PC-3 (cell line): ENCODE data around the gene PRM2. TPM values are rescaled to one million over a fixed set of nuclear protein-coding genes. Genes with fewer than 3 reads are reported as not detected.

Source experiments
- ATAC-seq: fragments of 200-7000 bp; cut with Tn5 transposase; 2 replicates; pipeline ENCODE4 v1.9.1; 2020; ENCODE audit warnings: mild to moderate bottlenecking, moderate library complexity
- BruUV-seq: library from RNA; stranded (reverse); fragments of 400-500 nt; replicated peaks from 2 replicates; lab custom pipeline; 2021; lab: Mats Ljungman, UMichigan
- CTCF ChIA-PET: fragments of 300-600 bp; sonication (Branson Sonifier 250); formaldehyde crosslinking; loops from one replicate; lab custom pipeline; 2022; ENCODE audit warnings: antibody characterized with exemption; lab: Charles Lee
- POLR2A ChIA-PET: fragments of 300-600 bp; sonication (Branson Sonifier 250); formaldehyde crosslinking; loops from one replicate; lab custom pipeline; 2022; ENCODE audit warnings: antibody characterized with exemption; ENCODE audit not compliant: unreplicated experiment; lab: Charles Lee
- DNase-seq: peaks from one replicate; pipeline ENCODE4 v3.0.0-alpha.2; 2015
- H2AFZ ChIP-seq: fragments of 300-600 bp; sonication (generic); 2 replicates; pipeline ENCODE4 v1.6.0; 2016; ENCODE audit warnings: antibody characterized with exemption, low read length
- H3F3A ChIP-seq: fragments of 300-600 bp; sonication (generic); one replicate; pipeline ENCODE4 v1.6.0; 2017; ENCODE audit warnings: antibody characterized with exemption, low read length, control low read depth, mild to moderate bottlenecking; ENCODE audit not compliant: unreplicated experiment
- H3K27ac ChIP-seq: fragments of 300-600 bp; sonication (generic); 2 replicates; pipeline ENCODE4 v1.5.1; 2016; ENCODE audit warnings: mild to moderate bottlenecking, low read length
- H3K27me3 ChIP-seq: fragments of 300-600 bp; sonication (generic); 2 replicates; pipeline ENCODE4 v1.6.1; 2016; ENCODE audit warnings: low read length, mixed read lengths
- H3K36me3 ChIP-seq: fragments of 300-600 bp; sonication (generic); 2 replicates; pipeline ENCODE4 v1.6.1; 2016; ENCODE audit warnings: low read depth, mixed run types, low read length, mixed read lengths
- H3K4me1 ChIP-seq: fragments of 300-600 bp; sonication (generic); 2 replicates; pipeline ENCODE4 v1.5.1; 2016; ENCODE audit warnings: low read length; ENCODE audit not compliant: insufficient read depth
- H3K4me2 ChIP-seq: fragments of 300-600 bp; sonication (generic); 2 replicates; pipeline ENCODE4 v1.6.0; 2016; ENCODE audit warnings: low read length
- H3K4me3 ChIP-seq: fragments of 300-600 bp; sonication (generic); 2 replicates; pipeline ENCODE4 v1.5.1; 2016; ENCODE audit warnings: mild to moderate bottlenecking, low read length, mixed read lengths
- H3K79me2 ChIP-seq: fragments of 300-600 bp; sonication (generic); 2 replicates; pipeline ENCODE4 v1.6.1; 2017; ENCODE audit warnings: low read length, mixed read lengths
- H3K9ac ChIP-seq: fragments of 300-600 bp; sonication (generic); 2 replicates; pipeline ENCODE4 v1.6.0; 2016; ENCODE audit warnings: mild to moderate bottlenecking, low read length
- H3K9me2 ChIP-seq: fragments of 300-600 bp; sonication (generic); replicated peaks from 2 replicates; pipeline ENCODE4 v1.6.1; 2016; ENCODE audit warnings: mixed run types, low read length, mixed read lengths
- H3K9me3 ChIP-seq: fragments of 300-600 bp; sonication (generic); 2 replicates; pipeline ENCODE4 v1.6.1; 2016; ENCODE audit warnings: low read length, mixed read lengths
- H4K20me1 ChIP-seq: fragments of 300-600 bp; sonication (generic); 2 replicates; pipeline ENCODE4 v1.6.1; 2016; ENCODE audit warnings: low read length, mixed read lengths
- CTCF ChIP-seq: fragments of 300-600 bp; sonication (generic); conservative IDR thresholded peaks from 2 replicates; pipeline ENCODE4 v1.5.1; 2017; ENCODE audit warnings: antibody characterized with exemption, low read depth, mild to moderate bottlenecking, low read length
- EZH2 ChIP-seq: fragments of 300-600 bp; sonication (generic); IDR thresholded peaks from one replicate; pipeline ENCODE4 v1.6.1; 2017; ENCODE audit warnings: antibody characterized with exemption, mild to moderate bottlenecking, low read length; ENCODE audit not compliant: unreplicated experiment
- EZH2phosphoT487 ChIP-seq: fragments of 300-600 bp; sonication (generic); IDR thresholded peaks from 2 replicates; pipeline ENCODE4 v1.6.1; 2018; ENCODE audit warnings: mild to moderate bottlenecking, antibody characterized with exemption, low read length, borderline replicate concordance
- intact Hi-C: fragments of 100-400 bp; cut with micrococcal nuclease; formaldehyde crosslinking; loops from 2 replicates; pipeline ENCODE4 v1.9.0; 2023
- total RNA-seq: library from RNA; depleted of rRNA; stranded (reverse); fragments of >200 nt; gene quantifications from 2 replicates; pipeline ENCODE4 v1.2.3, GENCODE V29; 2014

Gene PRM2
- total RNA-seq, 1 experiment from 2014 or later, result not detected

DNA sequence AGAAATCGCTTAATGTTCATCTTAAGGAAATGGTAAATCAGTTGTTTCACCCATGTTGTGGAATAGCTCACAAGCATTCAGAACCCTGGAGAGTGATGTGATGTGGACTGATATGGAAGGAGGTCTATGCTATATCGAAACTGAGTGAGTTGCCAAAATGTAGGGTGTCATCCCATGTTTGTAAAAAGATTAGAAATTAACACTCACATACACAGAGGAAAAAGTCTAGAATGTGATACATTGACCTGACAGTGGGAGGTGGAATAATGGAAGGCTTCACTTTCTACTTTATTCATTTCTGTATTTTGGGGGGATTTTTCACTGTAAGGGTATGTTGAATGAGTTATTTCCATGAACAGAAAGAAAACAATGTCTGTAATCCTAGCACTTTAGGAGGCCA, 9.6 kb upstream of the PRM2 start:
- intact Hi-C loops, result no loop called here
- H3K9ac ChIP-seq, result no peak overlapping the region
- H3K4me1 ChIP-seq, result no peaks in the 10 kb centered on the region
- no peaks in the 10 kb centered on the region for H3K36me3 ChIP-seq
- H3K9me3 ChIP-seq, result no peaks in the 10 kb centered on the region
- no peak for TF ChIP-seq EZH2phosphoT487
- TF ChIP-seq EZH2, result no peak
- no peak for TF ChIP-seq CTCF
- H3F3A ChIP-seq, result no peaks in the 10 kb centered on the region
- no peaks in the 10 kb centered on the region for H3K27me3 ChIP-seq
- no peaks in the 10 kb centered on the region for H3K79me2 ChIP-seq
- BruUV-seq, result no TSS peak
- no peak for DNase-seq
- ATAC-seq, result no peak
- H4K20me1 ChIP-seq, result no peaks in the 10 kb centered on the region
- H3K4me2 ChIP-seq, result no peak overlapping the region
- H2AFZ ChIP-seq, result no peak overlapping the region
- ChIA-PET POLR2A (no interaction called here), CTCF (no interaction called here)
- no peak overlapping the region for H3K27ac ChIP-seq
- no peaks in the 10 kb centered on the region for H3K9me2 ChIP-seq
- H3K4me3 ChIP-seq, result no peak overlapping the region

DNA sequence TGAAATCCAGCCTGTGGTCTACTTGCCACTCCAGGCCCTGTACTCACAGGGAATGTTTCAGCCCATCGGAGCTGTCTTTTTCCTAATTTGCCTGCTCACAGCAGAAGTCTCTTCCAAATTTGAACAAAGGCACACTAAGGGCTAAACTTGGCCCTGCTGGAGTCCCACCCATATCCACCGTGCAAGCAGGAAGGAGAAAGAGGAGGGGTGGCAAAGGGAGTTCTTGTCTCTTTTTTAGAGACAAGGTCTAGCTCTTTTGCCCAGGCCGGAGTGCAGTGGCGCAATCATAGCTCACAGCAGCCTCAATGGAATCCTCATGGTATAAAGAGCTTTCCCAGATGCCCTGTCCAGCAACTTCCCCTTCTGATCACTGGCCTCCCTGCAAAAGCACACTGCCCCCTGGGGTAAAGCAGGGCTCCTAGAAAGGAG, 7.6 kb upstream of the PRM2 start:
- Histone ChIP-seq H3K4me2 (no peak overlapping the region), H3F3A (no peaks in the 10 kb centered on the region), H3K9ac (no peak overlapping the region), H3K9me3 (no peaks in the 10 kb centered on the region), H2AFZ (no peak overlapping the region), H3K27ac (no peak overlapping the region), H3K27me3 (no peaks in the 10 kb centered on the region), H3K36me3 (no peaks in the 10 kb centered on the region), H4K20me1 (no peaks in the 10 kb centered on the region), H3K4me3 (no peak overlapping the region), H3K79me2 (no peaks in the 10 kb centered on the region), H3K9me2 (no peaks in the 10 kb centered on the region), H3K4me1 (no peaks in the 10 kb centered on the region)
- intact Hi-C loops, result no loop called here
- no TSS peak for BruUV-seq
- no peak for DNase-seq
- ChIA-PET POLR2A (no interaction called here), CTCF (no interaction called here)
- TF ChIP-seq EZH2phosphoT487 (no peak), CTCF (no peak), EZH2 (no peak)
- ATAC-seq, result no peak

DNA sequence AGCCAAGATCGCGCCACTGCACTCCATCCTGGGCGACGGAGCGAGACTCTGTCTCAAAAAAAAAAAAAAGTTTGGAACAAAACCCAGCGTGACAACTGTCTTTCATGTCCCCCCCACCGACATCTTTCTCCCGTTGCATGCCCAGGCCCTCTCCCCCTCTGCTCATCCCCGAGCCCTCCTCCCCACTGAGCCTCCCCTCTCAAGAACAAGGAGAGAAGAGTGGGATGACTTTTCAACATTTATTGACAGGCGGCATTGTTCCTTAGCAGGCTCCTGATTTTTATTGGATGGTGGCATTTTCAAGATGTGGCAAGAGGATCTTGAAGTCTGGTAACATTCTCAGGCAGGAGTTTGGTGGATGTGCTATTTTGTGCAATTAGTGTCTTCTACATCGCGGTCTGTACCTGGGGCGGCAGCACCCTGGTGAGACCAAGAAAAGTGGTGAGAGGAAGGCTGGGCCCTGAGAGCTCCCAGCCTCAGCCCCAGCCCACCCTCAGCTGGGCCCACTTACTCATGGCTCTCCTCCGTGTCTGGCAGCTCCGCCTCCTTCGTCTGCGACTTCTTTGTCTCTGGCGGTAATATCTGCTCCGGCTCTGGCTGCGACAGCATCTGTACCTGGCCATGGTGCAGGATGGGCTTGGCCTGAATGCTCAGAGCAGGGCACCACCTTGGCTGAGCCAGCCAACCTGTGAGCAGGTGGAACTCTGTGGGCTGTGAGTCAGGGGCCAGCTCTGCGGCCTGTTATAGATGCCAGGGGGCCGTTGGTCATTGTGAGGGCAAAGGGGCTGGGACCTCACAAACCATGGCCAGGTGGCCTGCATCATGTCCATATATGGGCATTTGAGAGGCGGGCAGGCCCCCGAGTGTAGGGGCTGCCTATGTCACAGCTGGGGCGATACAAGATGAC, 4.6 kb upstream of the PRM2 start, which contains the start of gene PRM1:
Gene PRM1, minus strand, starts transcription at position 715 of the 907 bp plus-strand sequence. Its CDS starts 92 bp downstream, at position 623.
- ATAC-seq, result no peak
- Histone ChIP-seq H3K4me1 (no peaks in the 10 kb centered on the region), H3F3A (no peaks in the 10 kb centered on the region), H3K4me3 (no peak within 1 kb of the TSS), H3K9ac (no peak within 1 kb of the TSS), H3K9me2 (no peaks in the 10 kb centered on the region), H3K79me2 (no peaks in the 10 kb centered on the region), H3K9me3 (no peaks in the 10 kb centered on the region), H3K27ac (no peak within 1 kb of the TSS), H3K36me3 (no peaks in the 10 kb centered on the region), H2AFZ (no peak within 1 kb of the TSS), H4K20me1 (no peaks in the 10 kb centered on the region), H3K27me3 (no peaks in the 10 kb centered on the region), H3K4me2 (no peak within 1 kb of the TSS)
- intact Hi-C loops, result no loop called here
- no TSS peak for BruUV-seq
- TF ChIP-seq CTCF (no peak), EZH2 (no peak), EZH2phosphoT487 (no peak)
- POLR2A ChIA-PET, result no interaction called here
- DNase-seq, result no peak
- CTCF ChIA-PET, result no interaction called here
